GM18858 (cell line): ENCODE measurements around the gene PGC.

Source experiments
- ATAC-seq: cut with Tn5 transposase; IDR thresholded peaks from one replicate; pipeline ENCODE4 v1.9.1; 2021; ENCODE audit not compliant: unreplicated experiment

PGC gene

DNA sequence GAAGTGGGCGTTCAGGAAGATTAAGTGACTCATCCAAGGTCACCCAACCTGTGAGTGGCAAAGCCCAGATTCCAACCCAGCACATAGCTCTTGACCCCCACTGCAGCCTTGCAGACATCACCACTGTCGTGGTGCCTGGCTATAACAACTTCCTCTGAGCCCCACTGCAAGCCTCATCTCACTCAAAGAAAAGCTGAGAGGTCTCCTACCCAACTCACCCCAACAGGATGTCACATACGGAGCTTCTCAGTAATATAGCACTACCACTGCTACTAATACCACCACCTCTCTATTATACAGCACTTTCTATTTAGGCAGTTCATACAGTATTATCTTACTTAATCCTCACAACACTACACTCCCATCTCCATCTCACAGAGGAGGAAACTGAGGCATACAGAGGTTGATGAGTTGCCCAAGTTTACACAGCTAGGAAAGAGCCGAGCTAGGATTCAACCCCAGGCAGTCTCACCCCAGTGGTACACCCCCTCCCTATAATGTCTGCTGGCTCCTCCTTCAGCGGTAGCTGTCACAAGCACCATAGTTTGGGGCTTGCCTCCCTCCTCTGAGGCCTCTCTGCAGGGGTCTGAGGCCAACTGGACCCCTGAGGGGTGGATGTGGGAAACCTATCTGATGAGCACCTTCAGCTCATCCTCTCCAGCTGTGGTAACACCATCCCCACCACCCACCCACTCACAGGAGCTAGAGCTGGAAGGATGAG, 31.2 kb downstream of the PGC start:
- ATAC-seq, result no peak

DNA sequence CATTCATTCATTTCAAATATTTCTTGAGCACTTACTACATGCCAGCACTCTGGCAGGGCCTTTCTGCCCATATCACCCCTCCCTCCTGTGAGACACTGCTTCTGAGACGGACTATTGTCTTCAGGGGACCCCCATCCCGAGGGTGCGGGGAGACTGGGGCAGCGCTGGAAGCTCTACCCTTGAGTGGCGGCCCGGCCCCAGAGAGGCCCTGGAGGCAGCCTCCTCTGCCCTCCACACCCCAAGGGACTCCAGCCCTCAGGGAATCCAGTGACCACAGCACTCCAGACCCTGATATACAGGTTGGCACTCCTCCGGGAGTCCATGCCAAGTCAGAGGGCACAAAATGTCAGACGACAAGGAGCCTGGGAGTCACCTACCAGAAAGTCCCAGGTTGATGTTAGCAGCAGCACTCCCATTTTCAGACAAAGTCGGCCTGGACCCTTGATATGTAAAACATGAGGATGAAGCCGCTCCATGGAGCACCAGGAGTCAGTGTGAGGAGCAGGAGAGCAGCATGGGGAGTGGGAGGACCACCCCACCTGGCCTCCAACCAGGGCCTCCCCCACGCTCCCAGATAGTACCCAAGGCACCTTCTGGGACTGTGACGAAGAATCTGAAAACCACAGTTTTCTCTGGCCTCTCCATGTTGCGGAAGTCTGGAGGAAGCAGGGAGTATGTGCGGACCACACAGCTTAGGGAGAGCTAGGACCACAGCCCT, 32.5 kb downstream of the PGC start:
- ATAC-seq, result no peak

DNA sequence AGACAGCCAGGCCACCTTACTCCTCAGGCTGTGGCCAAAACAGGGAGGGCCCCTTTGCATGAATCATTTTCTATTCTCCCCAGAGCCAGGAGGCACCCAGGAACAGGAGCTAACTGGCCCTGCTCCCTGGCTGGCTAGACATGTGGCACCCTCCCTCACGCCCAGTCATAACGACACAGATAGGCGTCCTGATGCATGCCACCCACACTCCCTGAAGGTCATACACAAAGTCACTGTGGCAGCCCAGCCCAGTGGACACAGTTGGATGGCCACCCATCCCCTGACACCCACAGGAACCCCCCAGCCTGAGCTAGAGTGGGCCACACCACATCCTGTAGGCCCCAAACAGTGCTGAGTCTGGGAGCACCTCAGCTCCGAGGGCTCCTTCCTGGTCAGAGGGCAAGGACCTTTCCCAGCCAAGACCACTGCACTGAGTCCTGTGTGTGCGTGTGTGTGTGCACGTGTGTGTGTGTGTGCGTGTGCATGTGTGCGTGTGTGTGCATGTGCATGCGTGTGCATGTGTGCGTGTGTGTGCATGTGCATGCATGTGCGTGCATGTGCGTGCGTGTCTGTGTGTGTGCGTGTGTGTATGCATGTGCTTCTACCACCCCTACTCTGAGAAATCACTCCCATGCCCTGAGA, 33.4 kb downstream of the PGC start:
- peak; percentile 45 for ATAC-seq

DNA sequence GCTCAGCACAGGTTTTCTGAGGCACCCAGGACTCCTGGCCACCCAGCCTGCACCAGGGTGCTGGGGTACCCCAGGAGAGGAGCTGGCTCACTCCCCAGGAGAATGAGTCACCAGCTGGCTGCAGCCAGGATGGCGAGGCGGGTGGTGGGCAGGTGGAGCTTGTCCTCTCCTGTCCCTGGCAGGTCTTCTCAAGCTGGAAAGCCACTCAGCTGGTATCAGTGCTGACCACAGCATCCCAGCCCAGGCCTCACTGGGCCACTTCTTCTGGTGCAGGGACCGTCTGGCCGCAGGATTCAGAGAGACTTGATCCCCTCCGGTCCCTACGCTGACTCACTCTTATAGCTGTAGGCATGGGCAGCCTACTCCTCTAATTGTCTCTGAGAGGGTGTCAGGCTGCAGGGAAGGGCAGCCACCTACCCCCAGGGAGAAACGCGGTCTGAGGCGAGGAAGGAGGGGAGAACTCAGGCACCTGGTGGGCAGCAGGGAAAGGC, 34.0 kb downstream of the PGC start:
- ATAC-seq, result no peak

DNA sequence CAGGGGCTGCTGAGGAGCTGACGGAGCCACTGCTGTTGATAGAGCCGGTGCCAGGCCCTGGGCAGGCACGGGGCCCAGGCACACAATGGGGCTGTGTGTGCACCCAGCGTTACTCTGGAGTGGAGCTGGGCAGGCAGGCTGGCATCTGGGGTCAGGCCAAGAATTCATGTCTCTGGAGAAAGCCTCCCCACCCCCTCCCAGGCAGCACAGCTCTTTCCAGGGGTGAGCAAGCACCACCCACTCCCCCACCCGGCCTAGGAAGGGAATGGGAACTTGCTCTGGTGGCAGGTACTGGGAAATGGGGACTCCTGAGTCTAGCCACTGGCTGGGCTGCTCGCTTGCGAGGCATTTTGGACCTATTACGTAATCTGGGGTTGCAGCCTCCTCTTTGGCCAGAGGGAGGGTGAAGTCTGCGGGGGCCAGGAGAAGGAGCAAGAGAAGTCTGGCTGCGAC, 34.5 kb downstream of the PGC start:
- ATAC-seq, result no peak

DNA sequence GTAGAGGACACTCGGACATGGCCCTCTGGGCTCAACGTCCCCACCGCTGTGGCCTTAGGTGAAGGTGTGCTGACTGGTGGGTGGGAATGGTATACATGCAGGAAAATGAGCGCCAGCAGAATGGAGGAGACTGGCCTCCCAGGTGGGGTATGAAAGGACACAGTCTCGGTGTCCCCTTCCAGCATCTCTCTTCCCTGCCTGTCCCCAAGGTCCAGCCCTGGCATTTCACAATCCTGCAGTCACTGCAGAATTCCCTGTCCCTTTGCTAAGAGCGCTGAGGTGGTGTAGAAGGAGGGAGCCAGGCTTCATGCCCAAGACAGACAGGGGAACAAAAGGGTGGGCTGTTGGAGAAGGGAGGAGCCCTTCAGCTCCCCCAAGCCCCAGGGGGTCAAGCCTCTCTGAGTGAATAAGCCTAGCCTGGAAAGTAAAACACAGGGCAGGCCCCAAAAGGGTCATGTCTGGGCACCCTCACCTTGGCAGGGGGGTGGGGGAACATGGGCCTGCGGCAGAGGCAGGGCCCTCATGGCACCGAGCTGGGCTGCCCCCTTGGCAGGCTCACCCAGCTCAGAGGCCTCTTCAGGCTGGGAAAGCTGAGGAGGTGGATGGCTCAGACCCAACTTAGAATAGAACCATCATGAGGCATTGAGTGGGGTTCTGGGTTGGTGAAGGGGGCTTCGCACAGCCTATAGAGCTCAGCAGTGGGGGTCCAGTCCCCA, 35.7 kb downstream of the PGC start:
- no peak for ATAC-seq

DNA sequence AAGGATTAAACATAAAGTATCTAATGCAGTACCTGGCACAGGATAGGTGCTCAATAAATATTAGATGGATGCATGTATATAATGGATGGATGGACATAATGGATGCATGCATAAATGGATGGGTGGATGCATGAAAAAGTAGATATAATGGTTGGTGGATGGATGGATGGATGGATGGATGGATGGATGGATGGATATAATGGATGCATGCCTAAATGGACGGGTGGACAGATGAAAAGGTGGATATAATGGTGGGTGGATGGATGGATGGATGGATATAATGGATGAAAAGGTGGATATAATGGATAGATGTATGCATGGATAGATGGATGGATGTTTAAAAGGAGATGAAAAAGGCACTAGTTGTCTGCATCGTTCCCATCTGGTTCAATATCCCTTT, 37.8 kb downstream of the PGC start:
- no peak for ATAC-seq

DNA sequence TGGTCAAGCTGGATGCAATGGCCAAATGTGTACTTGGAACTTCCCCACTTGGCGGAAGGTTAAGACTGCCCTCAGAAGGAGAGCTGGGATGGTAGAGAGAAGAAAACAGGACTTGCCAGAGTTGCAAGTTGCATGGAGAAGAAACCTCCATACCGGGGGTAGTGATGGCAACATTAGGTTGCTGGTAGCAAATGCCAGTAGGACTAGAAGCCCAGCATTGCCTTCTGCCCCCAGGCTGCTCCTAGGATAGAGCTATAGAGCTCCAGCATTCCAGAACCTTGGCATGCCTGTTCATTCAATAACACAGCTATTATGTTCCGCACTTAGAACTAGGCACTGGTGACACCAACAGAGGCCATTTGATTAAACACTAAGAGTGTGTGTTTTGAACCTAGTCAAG, 38.3 kb downstream of the PGC start:
- ATAC-seq, result no peak

DNA sequence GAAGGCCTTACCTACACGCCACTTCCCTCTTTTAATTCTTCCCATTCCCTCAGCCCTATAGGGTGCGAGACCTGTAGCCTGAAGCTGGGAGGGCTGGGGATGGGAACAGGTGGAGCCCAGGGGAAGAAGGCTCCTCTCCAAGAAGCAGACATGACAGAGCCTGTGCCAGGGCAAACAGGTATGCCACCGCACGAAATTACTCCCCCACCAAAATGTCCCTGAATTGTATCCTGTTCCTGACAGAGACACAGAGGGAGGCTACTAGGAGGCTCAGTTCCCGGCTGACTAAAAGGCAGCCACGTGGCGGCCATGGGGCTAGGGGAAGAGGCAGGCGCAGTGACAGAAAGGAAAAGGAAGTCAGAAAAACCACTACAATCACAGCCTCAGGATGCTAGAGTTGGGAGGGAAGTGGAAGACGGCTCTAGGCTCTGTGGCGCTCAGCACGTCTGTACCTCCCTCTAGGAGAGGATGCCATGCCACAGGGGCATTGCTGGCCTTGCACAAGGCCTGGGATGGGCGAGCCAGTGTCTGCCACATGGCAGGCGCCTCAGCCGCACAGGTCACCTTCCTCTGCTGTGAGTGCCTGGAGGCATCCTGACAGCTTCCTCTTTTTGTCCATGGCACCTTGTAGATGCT, 39.5 kb downstream of the PGC start:
- ATAC-seq, result no peak

DNA sequence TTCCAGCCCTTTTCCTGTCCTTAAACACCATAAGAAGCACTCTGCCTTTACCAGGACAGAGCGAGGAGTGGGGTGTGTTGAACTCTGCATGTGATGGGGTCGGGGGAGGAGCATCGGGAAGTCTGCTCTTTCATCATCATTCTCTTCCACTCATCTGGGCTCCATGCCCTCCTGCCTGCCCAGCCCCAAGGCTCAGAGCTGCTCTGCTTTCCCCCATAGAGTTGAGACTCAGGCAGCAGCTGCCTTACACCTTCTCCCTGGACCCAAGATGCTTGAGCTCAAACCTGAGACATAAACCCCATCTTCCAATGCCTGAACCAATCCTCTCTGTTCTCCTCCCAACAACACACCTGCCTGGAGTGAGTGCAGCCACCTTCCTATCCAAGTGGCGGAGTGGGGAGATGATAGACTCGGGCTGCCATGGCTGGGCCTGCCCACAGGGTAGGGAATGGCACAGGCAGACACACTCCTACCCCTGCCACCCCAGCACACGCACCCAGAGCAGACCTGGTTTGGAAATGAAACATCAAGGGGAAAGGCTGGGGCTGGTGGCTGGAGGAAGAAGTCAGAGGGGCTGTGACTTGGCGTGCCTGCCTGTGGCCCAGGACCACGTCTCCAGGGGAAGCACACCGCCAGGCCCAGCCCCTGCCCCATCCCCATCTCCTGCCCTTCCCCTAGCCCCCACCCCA, 40.2 kb downstream of the PGC start:
- no peak for ATAC-seq

DNA sequence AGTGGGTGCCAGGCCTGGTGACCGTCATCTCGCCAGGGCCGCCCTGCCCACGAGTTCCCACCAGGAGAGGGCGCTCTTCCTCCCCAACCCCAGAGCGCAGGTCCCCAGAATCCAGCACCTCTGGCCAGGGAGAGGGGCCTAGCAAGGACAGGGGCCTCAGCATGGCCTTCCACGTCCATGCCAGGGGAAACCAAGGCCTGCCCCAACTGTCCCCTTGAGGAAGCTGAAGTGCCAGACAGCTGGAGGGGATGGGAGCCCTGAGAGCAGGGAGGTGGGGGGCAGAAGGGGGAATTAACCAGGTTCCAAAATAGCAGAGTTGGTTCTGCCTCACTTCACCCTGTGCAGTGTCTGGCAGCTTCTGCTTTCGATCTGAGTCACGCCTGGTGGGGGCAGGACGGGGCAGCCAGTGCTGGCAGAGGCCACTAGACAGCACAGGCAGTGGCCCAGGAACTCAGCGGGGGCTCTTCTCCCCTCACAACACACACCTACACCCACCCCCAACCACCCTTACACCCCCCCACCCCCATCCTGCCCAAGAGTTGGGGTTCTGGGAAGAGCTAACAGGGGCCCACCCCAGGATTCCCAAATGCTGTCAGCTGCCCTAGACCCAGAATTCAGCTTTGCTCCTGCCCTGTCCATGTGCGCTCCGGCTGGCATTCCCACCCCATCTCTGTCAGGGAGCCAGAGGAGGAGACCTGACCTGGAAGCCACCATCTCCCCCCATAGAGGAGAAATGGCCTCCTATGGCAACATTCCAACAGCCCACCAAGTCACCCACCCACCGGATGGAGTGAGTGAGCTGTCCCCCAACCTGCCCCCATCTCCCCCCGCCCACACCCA, 41.0 kb downstream of the PGC start:
- peak; percentile 59 for ATAC-seq

DNA sequence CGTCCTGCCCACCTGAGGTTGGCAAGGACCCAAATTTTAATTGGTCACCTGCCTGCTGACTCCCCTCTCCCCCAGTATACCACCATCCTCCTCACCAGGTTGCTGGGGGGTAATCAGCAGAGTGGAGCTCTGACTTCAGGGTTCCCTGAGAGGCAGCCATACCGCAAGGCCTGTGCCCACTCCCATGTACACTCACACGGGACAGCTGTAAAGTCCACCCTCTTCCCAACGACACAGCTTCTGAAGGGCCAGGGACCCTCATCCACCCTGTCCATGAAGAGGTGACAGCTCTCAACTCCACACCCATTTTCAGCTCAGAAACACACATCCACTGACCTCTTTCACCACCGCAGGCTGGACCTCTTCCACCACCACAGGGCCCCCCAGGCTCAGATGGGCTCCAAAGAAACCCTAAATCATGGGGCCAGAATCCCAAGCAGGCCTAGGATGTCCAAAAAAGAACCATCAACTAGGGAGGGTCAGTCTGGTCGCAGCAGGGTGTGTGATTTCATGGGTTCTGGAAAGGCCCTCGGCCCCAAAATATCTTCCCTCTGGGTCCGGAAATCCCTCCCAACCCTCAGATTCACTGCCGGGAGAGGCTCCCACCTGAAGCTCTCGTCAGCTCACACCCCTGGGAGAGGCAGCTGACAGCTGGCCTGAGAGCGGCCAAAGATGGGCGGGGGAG, 41.7 kb downstream of the PGC start:
- no peak for ATAC-seq

DNA sequence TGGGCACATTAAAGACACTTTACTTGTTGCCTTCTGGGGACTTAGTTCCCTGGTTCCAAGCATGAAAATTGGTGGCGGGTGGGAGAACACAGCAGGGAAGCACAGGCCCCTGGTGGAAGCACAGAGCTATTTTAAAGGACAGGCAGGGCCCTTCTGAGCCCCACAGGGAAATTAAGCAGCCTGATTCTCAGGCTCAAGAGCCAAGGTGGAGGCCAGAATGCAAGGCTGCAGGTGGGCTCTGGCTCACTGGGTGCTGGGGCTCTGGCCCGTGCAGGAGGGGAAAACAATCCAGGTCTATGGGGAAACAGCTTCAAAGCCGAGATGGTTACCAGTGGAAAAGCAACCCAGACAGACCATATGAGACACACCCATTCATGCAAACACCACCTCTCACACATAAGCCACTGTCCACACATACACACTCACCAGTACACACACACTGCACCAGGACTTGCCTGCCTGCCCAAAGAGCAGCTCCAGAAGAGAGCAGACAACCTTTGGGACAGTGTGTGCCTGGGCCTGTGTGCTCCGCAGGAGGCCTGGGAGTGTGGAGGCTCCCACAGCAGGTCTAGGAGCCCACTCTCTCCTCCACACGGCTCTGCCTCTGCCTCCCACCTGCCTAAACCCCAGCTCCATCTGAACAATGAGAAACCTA, 42.4 kb downstream of the PGC start:
- ATAC-seq, result no peak

DNA sequence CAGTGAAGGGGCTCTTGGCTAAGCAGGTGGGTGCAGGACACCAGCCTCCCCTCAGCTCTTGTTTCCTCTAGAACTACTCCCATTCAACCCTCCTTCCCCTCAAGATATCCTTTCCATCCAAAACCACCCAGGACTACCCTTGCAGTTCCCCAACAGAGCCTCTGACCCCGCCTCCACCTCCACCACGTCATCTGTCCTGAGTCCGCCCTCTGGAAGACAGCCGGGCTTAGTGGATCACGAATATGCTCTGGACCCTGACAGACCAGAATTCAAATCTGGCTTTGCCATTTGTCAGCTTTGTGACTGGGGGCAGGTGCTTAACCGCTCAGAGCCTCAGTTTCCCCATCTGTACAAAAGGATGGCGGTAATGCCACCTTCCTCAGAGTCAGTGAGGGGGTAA, 43.2 kb downstream of the PGC start:
- no peak for ATAC-seq

DNA sequence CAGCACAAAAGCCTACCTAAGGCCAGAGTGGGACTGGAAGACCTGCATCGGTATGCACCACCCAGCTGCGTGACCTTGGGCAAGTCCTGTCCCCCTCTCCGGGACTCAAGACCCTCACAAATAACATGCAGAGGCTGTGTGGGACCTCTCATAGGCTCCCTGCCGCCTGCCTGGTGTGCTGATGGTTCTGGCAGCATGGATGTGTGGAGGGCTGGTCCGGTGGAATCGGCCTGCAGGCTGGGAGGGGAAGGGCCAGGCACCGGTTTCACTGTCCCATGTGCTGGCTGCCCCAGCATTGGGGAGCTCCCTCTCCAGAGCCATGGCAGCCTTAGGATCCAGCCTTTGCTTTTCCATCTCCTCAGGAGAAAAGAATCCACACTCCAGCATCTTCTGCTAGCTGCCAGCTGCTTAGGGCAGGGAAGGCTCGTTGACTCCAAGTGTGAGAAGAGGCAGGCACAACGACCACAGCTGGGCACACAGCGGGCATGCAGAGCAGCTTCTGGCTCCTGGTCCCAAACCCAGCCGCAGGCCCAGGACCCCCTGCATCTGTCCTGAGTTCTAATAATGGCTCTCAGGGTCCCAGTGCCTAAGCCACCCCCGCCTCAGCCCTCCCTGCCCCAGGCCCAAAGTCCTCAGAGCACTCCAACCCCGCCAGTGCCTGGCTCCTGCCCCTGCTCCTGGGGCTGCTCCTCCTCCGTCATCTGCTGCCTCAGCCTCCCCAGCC, 44.3 kb downstream of the PGC start:
- no peak for ATAC-seq

DNA sequence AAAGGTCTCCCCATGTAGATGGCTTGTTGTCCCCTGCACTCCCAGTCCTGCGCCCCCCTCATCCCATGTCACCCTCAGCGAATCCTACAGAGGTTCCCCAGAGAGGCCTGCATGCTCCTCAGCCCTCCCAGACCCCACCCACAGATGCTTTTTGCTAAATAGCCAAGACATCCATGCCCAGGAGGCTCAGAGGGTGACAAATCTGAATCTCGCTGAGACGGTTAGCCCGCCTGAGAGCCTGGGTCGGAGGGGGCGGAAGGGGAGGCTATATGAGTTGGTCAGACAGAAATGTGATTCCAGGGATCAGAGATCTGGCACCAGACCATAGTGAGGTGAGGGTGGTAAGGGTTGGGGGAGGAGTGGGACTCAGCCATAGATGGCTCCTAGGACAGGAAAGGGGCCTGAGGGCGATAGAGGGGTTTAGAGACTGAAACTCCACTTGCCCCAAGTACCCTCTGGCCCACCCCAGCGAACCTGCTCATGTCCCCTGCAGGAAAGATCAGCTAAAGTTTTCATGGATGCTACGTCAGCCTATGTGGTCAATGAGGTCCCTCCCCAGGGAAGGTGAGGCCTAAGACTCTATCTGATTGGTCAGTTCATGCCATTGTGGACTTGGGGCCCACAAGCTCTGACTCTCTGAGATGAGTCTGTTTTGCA, 45.0 kb downstream of the PGC start:
- ATAC-seq, result no peak
